Measurements from ENCODE around the gene COQ8B. TPM values are rescaled to one million over a fixed set of nuclear protein-coding genes. Genes with fewer than 3 reads are reported as not detected.
"Not testable (repeated sequence)": the region's sequence is repeated elsewhere in the genome, so short reads cannot be mapped to it uniquely, and the experiment has no call there.

The COQ8B gene
- 10 to 100 TPM; 15.8 to 22.0 (median 19.0) TPM for polyA plus RNA-seq (ENCODE audit: insufficient read length in 10 of 10)
- long read RNA-seq, donor 1 = 0 reads
- long read RNA-seq, donor 2, partial matches to known transcripts = 0 of 1 reads
- long read RNA-seq, donor 2, other reads (novel, unspliced or antisense) = 0 of 1 reads
- long read RNA-seq, donor 3 = 0 reads
- long read RNA-seq, donor 4, partial matches to known transcripts = 0 of 2 reads
- long read RNA-seq, donor 4, other reads (novel, unspliced or antisense) = 0 of 2 reads
- long read RNA-seq, donor 5, partial matches to known transcripts = 0 of 2 reads
- long read RNA-seq, donor 5, other reads (novel, unspliced or antisense) = 0 of 2 reads
- long read RNA-seq, donor 6, partial matches to known transcripts = 0 of 1 reads
- long read RNA-seq, donor 6, other reads (novel, unspliced or antisense) = 0 of 1 reads
- long read RNA-seq, donor 7 = 0 reads
- long read RNA-seq, donor 8 = 0 reads
- long read RNA-seq, donor 9 = 0 reads

- DNase-seq = peak; percentile 99 to 100 (median 99)
These were observed at the start of gene COQ8B, which contains the start of gene ITPKC for GRCh38 chr19:40716482-40717324. Gene COQ8B, minus strand, starts transcription at chr19:40716886. Its CDS starts 2,254 bp downstream, at chr19:40714632. Gene ITPKC, plus strand, starts transcription at chr19:40717112. Its CDS starts 24 bp downstream, at chr19:40717136.

- not testable (repeated sequence) for DNase-seq
These were observed 49.7 kb upstream of the COQ8B start for GRCh38 chr19:40766385-40766784.

- no peak for DNase-seq
These were observed 47.3 kb upstream of the COQ8B start for GRCh38 chr19:40763963-40764362.

- DNase-seq = no peak
These were observed 46.8 kb upstream of the COQ8B start for GRCh38 chr19:40763526-40763925.

GRCh38 chr19:40762754-40763470 lies 46.2 kb upstream of the COQ8B start:
- DNase-seq = no peak

- DNase-seq = no peak
These were observed 42.7 kb upstream of the COQ8B start for GRCh38 chr19:40759352-40759751.

- no peak for DNase-seq
These were observed 41.8 kb upstream of the COQ8B start for GRCh38 chr19:40758491-40758890.

- DNase-seq = no peak
These were observed 39.9 kb upstream of the COQ8B start for GRCh38 chr19:40756502-40757110.

GRCh38 chr19:40755791-40756190 lies 39.1 kb upstream of the COQ8B start:
- no peak for DNase-seq

- no peak for DNase-seq
These were observed 38.5 kb upstream of the COQ8B start for GRCh38 chr19:40755248-40755624.

GRCh38 chr19:40754611-40755247 lies 38.0 kb upstream of the COQ8B start:
- no peak for DNase-seq

- no peak for DNase-seq
These were observed 35.6 kb upstream of the COQ8B start for GRCh38 chr19:40752257-40752781.

- DNase-seq = peak; percentile 98 to 100 (median 98)
These were observed 34.3 kb upstream of the COQ8B start, which contains the start of gene SNRPA for GRCh38 chr19:40750874-40751537. Gene SNRPA, plus strand, starts transcription at chr19:40751203. Its CDS starts 206 bp downstream, at chr19:40751409.

- DNase-seq = peak; percentile 100
These were observed 33.6 kb upstream of the COQ8B start, which contains the start of gene ACTMAP for GRCh38 chr19:40750058-40750873. Gene ACTMAP, minus strand, starts transcription at chr19:40750477. Its CDS starts 674 bp downstream, at chr19:40749803.

GRCh38 chr19:40747536-40747935 lies 30.9 kb upstream of the COQ8B start:
- DNase-seq = no peak

GRCh38 chr19:40745402-40745780 lies 28.7 kb upstream of the COQ8B start:
- DNase-seq = no peak

GRCh38 chr19:40744554-40745401 lies 28.1 kb upstream of the COQ8B start:
- DNase-seq = no peak

GRCh38 chr19:40743926-40744325 lies 27.2 kb upstream of the COQ8B start:
- no peak for DNase-seq

All from muscle of back (tissue), 13 donors.